PC-9 (cell line): ENCODE data around the gene CNOT3. TPM values are rescaled to one million over a fixed set of nuclear protein-coding genes. Genes with fewer than 3 reads are reported as not detected.
"Not testable (repeated sequence)": the region's sequence is repeated elsewhere in the genome, so short reads cannot be mapped to it uniquely, and the experiment has no call there.

Experiments
- BruUV-seq: library from RNA; stranded (reverse); fragments of 400-500 nt; replicated peaks from 2 replicates; lab custom pipeline; 2021; lab: Mats Ljungman, UMichigan
- CTCF ChIA-PET: fragments of 300-600 bp; sonication (Branson Sonifier 250); formaldehyde crosslinking; loops from one replicate; lab custom pipeline; 2022; ENCODE audit warnings: antibody characterized with exemption; lab: Charles Lee
- POLR2A ChIA-PET: fragments of 300-600 bp; sonication (Branson Sonifier 250); formaldehyde crosslinking; loops from one replicate; lab custom pipeline; 2022; ENCODE audit warnings: antibody characterized with exemption; ENCODE audit not compliant: unreplicated experiment; lab: Charles Lee
- DNase-seq, 2 experiments: peaks; one replicate each; pipeline versions ENCODE4 v3.0.0 to v3.0.0-alpha.2; 2015 to 2022; ENCODE audit warnings: mixed read lengths in 1 of 2
- H2AFZ ChIP-seq: fragments of 200-600 bp; sonication (generic); 2 replicates; pipeline ENCODE4 v1.8.1; 2017; ENCODE audit warnings: antibody characterized with exemption
- H3F3A ChIP-seq: fragments of 200-600 bp; sonication (generic); 2 replicates; pipeline ENCODE4 v1.8.1; 2017; ENCODE audit warnings: antibody characterized with exemption, mild to moderate bottlenecking, low read depth; ENCODE audit not compliant: insufficient read depth
- H3K27ac ChIP-seq: fragments of 200-600 bp; sonication (generic); 2 replicates; pipeline ENCODE4 v1.6.1; 2016; ENCODE audit warnings: mixed run types
- H3K27me3 ChIP-seq: fragments of 200-600 bp; sonication (generic); 2 replicates; pipeline ENCODE4 v1.6.1; 2016; ENCODE audit warnings: low read depth, mixed run types; ENCODE audit not compliant: insufficient read depth
- H3K36me3 ChIP-seq: fragments of 200-600 bp; sonication (generic); 2 replicates; pipeline ENCODE4 v1.6.1; 2016; ENCODE audit warnings: low read depth, mixed run types
- H3K4me1 ChIP-seq: fragments of 200-600 bp; sonication (generic); replicated peaks from 2 replicates; pipeline ENCODE4 v1.6.1; 2016; ENCODE audit warnings: mixed run types; ENCODE audit not compliant: insufficient read depth
- H3K4me2 ChIP-seq: fragments of 200-600 bp; sonication (generic); 2 replicates; pipeline ENCODE4 v1.6.1; 2017; ENCODE audit warnings: mixed run types
- H3K4me3 ChIP-seq: fragments of 200-600 bp; sonication (generic); 2 replicates; pipeline ENCODE4 v1.6.1; 2016; ENCODE audit warnings: mixed run types
- H3K79me2 ChIP-seq: fragments of 200-600 bp; sonication (generic); 2 replicates; pipeline ENCODE4 v1.6.1; 2017; ENCODE audit warnings: low read depth, mixed run types
- H3K9me2 ChIP-seq: fragments of 200-600 bp; sonication (generic); 2 replicates; pipeline ENCODE4 v1.8.1; 2017; ENCODE audit warnings: mild to moderate bottlenecking; ENCODE audit not compliant: insufficient read depth
- H3K9me3 ChIP-seq: fragments of 200-600 bp; sonication (generic); 2 replicates; pipeline ENCODE4 v1.8.1; 2016; ENCODE audit warnings: low read depth; ENCODE audit not compliant: insufficient read depth
- H4K20me1 ChIP-seq: fragments of 200-600 bp; sonication (generic); 2 replicates; pipeline ENCODE4 v1.8.1; 2017; ENCODE audit not compliant: insufficient read depth
- CTCF ChIP-seq: fragments of 200-600 bp; sonication (generic); conservative IDR thresholded peaks from 2 replicates; pipeline ENCODE4 v1.6.1; 2017; ENCODE audit warnings: mixed run types, antibody characterized with exemption, mild to moderate bottlenecking, moderate library complexity
- EZH2 ChIP-seq: fragments of 200-600 bp; sonication (generic); IDR thresholded peaks from 2 replicates; pipeline ENCODE4 v1.8.0; 2017; ENCODE audit warnings: antibody characterized with exemption, low read depth
- intact Hi-C: fragments of 100-400 bp; cut with micrococcal nuclease; formaldehyde crosslinking; loops from one replicate; pipeline ENCODE4 v1.10.0; 2022; ENCODE audit not compliant: unreplicated experiment
- total RNA-seq: library from RNA; stranded (reverse); gene quantifications from 2 replicates; pipeline ENCODE4 v1.2.3, GENCODE V29; 2021

CNOT3 gene
- total RNA-seq, 1 experiment from 2014 or later: 89.1 TPM

- H3K4me2 ChIP-seq: no peak overlapping the region
- no peaks in the 10 kb centered on the region for H3K9me3 ChIP-seq
- CTCF ChIA-PET: no interaction called here
- H3K79me2 ChIP-seq: peaks cover 3% of the 10 kb centered on the region; the same call in 1 of the 2 replicates
- no peaks in the 10 kb centered on the region for H3K4me1 ChIP-seq
- H3K4me3 ChIP-seq: no peak overlapping the region
- TF ChIP-seq CTCF: no peak
- TF ChIP-seq EZH2: no peak
- intact Hi-C loops: no loop called here
- no peaks in the 10 kb centered on the region for H3K9me2 ChIP-seq
- peaks cover 38% of the 10 kb centered on the region for H4K20me1 ChIP-seq
- H2AFZ ChIP-seq: no peak overlapping the region
- no peak overlapping the region for H3K27ac ChIP-seq
- POLR2A ChIA-PET: no interaction called here
- DNase-seq: peak in 1 of 2 experiments; percentile 65
- no peaks in the 10 kb centered on the region for H3K27me3 ChIP-seq
- no TSS peak for BruUV-seq
- peaks cover 59% of the 10 kb centered on the region; the same call in 1 of the 2 replicates for H3F3A ChIP-seq
- H3K36me3 ChIP-seq: peaks cover 10% of the 10 kb centered on the region; the same call in 1 of the 2 replicates
These were observed 42.4 kb downstream of the CNOT3 start for GRCh38 chr19:54179921-54180461.

DNA sequence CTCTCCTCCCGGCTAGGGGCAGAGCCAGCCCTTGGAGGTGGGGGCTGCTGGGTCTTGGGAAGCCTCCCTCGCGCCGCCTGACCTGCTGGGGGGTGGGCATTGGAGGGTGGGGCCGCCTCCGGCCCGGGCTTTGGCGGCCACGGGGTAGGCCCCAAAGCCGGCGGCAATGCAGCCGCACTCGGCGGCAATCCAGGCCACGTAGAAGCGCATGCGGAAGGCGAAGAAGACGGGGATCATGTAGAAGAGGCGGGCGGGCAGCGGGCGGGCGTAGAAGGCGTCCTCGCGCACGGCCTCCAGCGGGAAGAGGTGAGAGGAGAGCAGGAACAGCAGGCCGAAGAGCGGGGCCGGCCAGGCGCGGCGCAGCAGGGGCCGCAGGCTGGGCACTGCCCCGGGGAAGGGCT, 43.1 kb downstream of the CNOT3 start:
- no peaks in the 10 kb centered on the region for H3K27me3 ChIP-seq
- peaks cover 57% of the 10 kb centered on the region; the same call in 1 of the 2 replicates for H3F3A ChIP-seq
- H2AFZ ChIP-seq: no peak overlapping the region
- no peak overlapping the region for H3K4me3 ChIP-seq
- ChIA-PET POLR2A (no interaction called here), CTCF (no interaction called here)
- H3K27ac ChIP-seq: no peak overlapping the region
- DNase-seq: no peak
- H4K20me1 ChIP-seq: peaks cover 33% of the 10 kb centered on the region
- H3K4me1 ChIP-seq: no peaks in the 10 kb centered on the region
- TF ChIP-seq EZH2 (no peak), CTCF (no peak)
- no TSS peak for BruUV-seq
- H3K79me2 ChIP-seq: peaks cover 9% of the 10 kb centered on the region; the same call in 1 of the 2 replicates
- no peaks in the 10 kb centered on the region for H3K9me3 ChIP-seq
- peaks cover 16% of the 10 kb centered on the region for H3K36me3 ChIP-seq
- H3K4me2 ChIP-seq: no peak overlapping the region
- no peaks in the 10 kb centered on the region for H3K9me2 ChIP-seq
- intact Hi-C loops: no loop called here

DNA sequence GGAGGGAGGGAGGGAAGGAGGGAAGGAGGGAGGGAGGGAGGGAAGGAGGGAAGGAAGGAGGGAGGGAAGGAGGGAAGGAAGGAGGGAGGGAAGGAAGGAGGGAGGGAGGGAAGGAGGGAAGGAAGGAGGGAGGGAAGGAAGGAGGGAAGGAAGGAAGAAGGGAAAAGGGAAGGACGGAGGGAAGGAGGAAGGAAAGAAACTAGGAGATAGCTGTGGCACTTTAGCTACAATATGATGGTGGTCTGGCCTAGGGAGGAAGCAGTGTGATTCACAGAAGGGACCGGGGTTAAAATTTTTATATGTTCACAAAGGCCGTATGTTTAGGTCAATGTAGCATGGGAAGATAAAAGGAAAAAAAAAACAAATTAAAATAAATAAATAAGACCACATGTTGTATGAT, 44.3 kb downstream of the CNOT3 start:
- H3K4me2 ChIP-seq, DNase-seq, H3K9me3 ChIP-seq, H3K4me1 ChIP-seq, H2AFZ ChIP-seq, intact Hi-C loops, H3K4me3 ChIP-seq, H3K27me3 ChIP-seq, H3K27ac ChIP-seq, CTCF ChIA-PET, BruUV-seq, POLR2A ChIA-PET, H3K9me2 ChIP-seq: not testable (repeated sequence)
- peaks cover 27% of the 10 kb centered on the region for H4K20me1 ChIP-seq
- H3K36me3 ChIP-seq: peaks cover 22% of the 10 kb centered on the region
- peaks cover 21% of the 10 kb centered on the region for H3K79me2 ChIP-seq
- peaks cover 49% of the 10 kb centered on the region; the same call in 1 of the 2 replicates for H3F3A ChIP-seq

DNA sequence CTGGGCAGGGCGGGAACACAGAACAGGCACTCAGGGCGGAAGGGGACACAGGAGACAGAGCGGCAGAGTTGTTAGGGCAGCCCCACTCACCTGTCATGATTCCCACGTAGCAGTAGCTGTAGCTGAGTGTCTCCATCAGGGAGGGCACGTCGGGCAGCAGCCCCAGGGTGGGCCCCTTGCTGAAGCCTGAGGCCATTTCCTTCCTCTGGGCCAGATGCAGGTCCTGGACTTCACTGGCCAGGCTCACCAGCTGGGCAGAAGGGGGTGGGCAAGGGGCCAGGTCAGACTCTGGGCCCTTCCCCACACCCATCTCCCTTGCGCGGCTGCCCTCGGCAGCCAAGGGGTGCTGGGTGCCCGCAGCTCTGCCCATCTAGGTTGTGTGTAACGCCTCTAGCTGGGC, 45.9 kb downstream of the CNOT3 start:
- H4K20me1 ChIP-seq: peaks cover 28% of the 10 kb centered on the region
- no peak for DNase-seq
- intact Hi-C loops: no loop called here
- no peak overlapping the region for H3K4me3 ChIP-seq
- no peak overlapping the region for H3K4me2 ChIP-seq
- no peaks in the 10 kb centered on the region for H3K27me3 ChIP-seq
- H3K79me2 ChIP-seq: peaks cover 34% of the 10 kb centered on the region
- H3F3A ChIP-seq: peaks cover 36% of the 10 kb centered on the region; the same call in 1 of the 2 replicates
- POLR2A ChIA-PET: no interaction called here
- TF ChIP-seq EZH2 (no peak), CTCF (no peak)
- H2AFZ ChIP-seq: no peak overlapping the region
- no peaks in the 10 kb centered on the region for H3K9me3 ChIP-seq
- CTCF ChIA-PET: no interaction called here
- peaks cover 10% of the 10 kb centered on the region for H3K4me1 ChIP-seq
- H3K36me3 ChIP-seq: peaks cover 16% of the 10 kb centered on the region
- no peaks in the 10 kb centered on the region for H3K9me2 ChIP-seq
- BruUV-seq: no TSS peak
- no peak overlapping the region for H3K27ac ChIP-seq
